Ectodermal cell (in vitro differentiated cells): Measurements from ENCODE around the gene TMF1.
A peak's percentile ranks its signal among the peaks of the same experiment; 100 is the strongest.

Experiments
- H3K27ac ChIP-seq: 2 replicates; pipeline ENCODE4 v1.7.0; 2013; ENCODE audit warnings: mild to moderate bottlenecking, low read depth, low read length; ENCODE audit not compliant: insufficient read depth, poor library complexity, severe bottlenecking
- H3K27me3 ChIP-seq: 2 replicates; pipeline ENCODE4 v1.7.0; 2013; ENCODE audit warnings: mild to moderate bottlenecking, low read length; ENCODE audit not compliant: insufficient read depth, control insufficient read depth, poor library complexity, severe bottlenecking
- H3K36me3 ChIP-seq: one replicate; pipeline ENCODE4 v1.7.0; 2013; ENCODE audit warnings: low read length; ENCODE audit not compliant: control insufficient read depth, insufficient read depth
- H3K4me1 ChIP-seq: one replicate; pipeline ENCODE4 v1.7.0; 2013; ENCODE audit warnings: low read length; ENCODE audit not compliant: control insufficient read depth, insufficient read depth
- H3K4me3 ChIP-seq: 2 replicates; pipeline ENCODE4 v1.7.0; 2013; ENCODE audit warnings: low read depth, low read length, control low read depth; ENCODE audit not compliant: insufficient read depth
- H3K9me3 ChIP-seq: 2 replicates; pipeline ENCODE4 v1.7.0; 2013; ENCODE audit warnings: mild to moderate bottlenecking, low read length, moderate library complexity; ENCODE audit not compliant: control insufficient read depth
- WGBS, 2 experiments: methylation state at CpG; one replicate each; pipeline ENCODE4 v1.1.7; 2013; ENCODE audit warnings: missing lambda C conversion rate in 2 of 2; 5-methylcytosine and 5-hydroxymethylcytosine counted together

TMF1 gene

GRCh38 chr3:69014022-69014580, 38.0 kb downstream of the TMF1 start:
- Histone ChIP-seq H3K27me3 (peaks cover 39% of the 10 kb centered on the region), H3K4me1 (peaks cover 9% of the 10 kb centered on the region), H3K36me3 (no peaks in the 10 kb centered on the region), H3K4me3 (peak overlapping the region; percentile 54), H3K27ac (no peak overlapping the region), H3K9me3 (no peaks in the 10 kb centered on the region)
- WGBS, 2 experiments = 18 to 26% methylated on average over 10 to 11 of the region's 11 CpGs

- WGBS, 2 experiments = 0 to 1% methylated on average over 96 of the region's 96 CpGs
- H3K27me3 ChIP-seq = peaks cover 39% of the 10 kb centered on the region
- H3K36me3 ChIP-seq = no peaks in the 10 kb centered on the region
- peaks cover 14% of the 10 kb centered on the region for H3K4me1 ChIP-seq
- no peaks in the 10 kb centered on the region for H3K9me3 ChIP-seq
- peak within 1 kb of the TSS; percentile 54 for H3K4me3 ChIP-seq
- H3K27ac ChIP-seq = no peak within 1 kb of the TSS
Observed at GRCh38 chr3:69013253-69014021, 38.7 kb downstream of the TMF1 start, which contains the start of gene EOGT. Gene EOGT (minus strand): TSS chr3:69013684. CDS start chr3:69009846, 3,838 bp downstream.

- H3K27ac ChIP-seq = no peak overlapping the region
- 5 to 7% methylated on average over 36 of the region's 36 CpGs for WGBS, 2 experiments
Observed at GRCh38 chr3:69012800-69013252, 39.3 kb downstream of the TMF1 start.

GRCh38 chr3:69012100-69012799, 39.9 kb downstream of the TMF1 start:
- Histone ChIP-seq H3K36me3 (no peaks in the 10 kb centered on the region), H3K27ac (no peak overlapping the region), H3K27me3 (peaks cover 39% of the 10 kb centered on the region), H3K4me1 (peaks cover 14% of the 10 kb centered on the region), H3K9me3 (no peaks in the 10 kb centered on the region), H3K4me3 (no peak overlapping the region)
- 47 to 52% methylated on average over 22 of the region's 22 CpGs for WGBS, 2 experiments

More at GRCh38 chr3:69012800-69013252, 39.3 kb downstream of the TMF1 start:
- H3K36me3 ChIP-seq = no peaks in the 10 kb centered on the region
- H3K4me1 ChIP-seq = peaks cover 14% of the 10 kb centered on the region
- H3K9me3 ChIP-seq = no peaks in the 10 kb centered on the region
- H3K27me3 ChIP-seq = peaks cover 39% of the 10 kb centered on the region
- H3K4me3 ChIP-seq = peak overlapping the region; percentile 54

- Histone ChIP-seq H3K4me3 (no peak overlapping the region), H3K36me3 (no peaks in the 10 kb centered on the region), H3K27me3 (peaks cover 39% of the 10 kb centered on the region), H3K4me1 (peaks cover 14% of the 10 kb centered on the region), H3K27ac (no peak overlapping the region), H3K9me3 (no peaks in the 10 kb centered on the region)
- 86 to 89% methylated on average over 8 of the region's 8 CpGs for WGBS, 2 experiments
Observed at GRCh38 chr3:69011096-69011730, 40.9 kb downstream of the TMF1 start.

GRCh38 chr3:69009559-69010410, 42.3 kb downstream of the TMF1 start:
- 8 to 21% methylated on average over 3 of the region's 3 CpGs for WGBS, 2 experiments
- no peak overlapping the region for H3K4me3 ChIP-seq
- no peaks in the 10 kb centered on the region for H3K9me3 ChIP-seq
- peaks cover 14% of the 10 kb centered on the region for H3K4me1 ChIP-seq
- H3K36me3 ChIP-seq = no peaks in the 10 kb centered on the region
- no peak overlapping the region for H3K27ac ChIP-seq
- peaks cover 34% of the 10 kb centered on the region for H3K27me3 ChIP-seq

GRCh38 chr3:69008980-69009379, 43.2 kb downstream of the TMF1 start:
- H3K27ac ChIP-seq = no peak overlapping the region
- no peaks in the 10 kb centered on the region for H3K9me3 ChIP-seq
- no peaks in the 10 kb centered on the region for H3K36me3 ChIP-seq
- 58 to 62% methylated on average over 2 of the region's 2 CpGs for WGBS, 2 experiments
- H3K4me1 ChIP-seq = peaks cover 14% of the 10 kb centered on the region
- H3K27me3 ChIP-seq = peaks cover 26% of the 10 kb centered on the region
- H3K4me3 ChIP-seq = no peak overlapping the region

GRCh38 chr3:69005791-69006482, 46.2 kb downstream of the TMF1 start:
- H3K36me3 ChIP-seq = no peaks in the 10 kb centered on the region
- no peak overlapping the region for H3K27ac ChIP-seq
- no peaks in the 10 kb centered on the region for H3K27me3 ChIP-seq
- H3K4me1 ChIP-seq = peaks cover 14% of the 10 kb centered on the region
- H3K4me3 ChIP-seq = no peak overlapping the region
- H3K9me3 ChIP-seq = no peaks in the 10 kb centered on the region
- WGBS, 2 experiments = 91 to 100% methylated on average over 3 to 4 of the region's 5 CpGs
